Loucy (cell line): ENCODE measurements around the gene ILK.

ENCODE experiments used
- H2AFZ ChIP-seq: fragments of 200-600 bp; sonication (generic); 2 replicates; pipeline ENCODE4 v1.6.0; 2016; ENCODE audit warnings: antibody characterized with exemption, mild to moderate bottlenecking, low read length, moderate library complexity
- H3F3A ChIP-seq: fragments of 200-600 bp; 2 replicates; pipeline ENCODE4 v1.6.0; 2016; ENCODE audit warnings: antibody characterized with exemption, low read depth, mild to moderate bottlenecking
- H3K27me3 ChIP-seq: fragments of 200-600 bp; sonication (generic); 2 replicates; pipeline ENCODE4 v1.6.1; 2014; ENCODE audit warnings: low read length, mild to moderate bottlenecking; ENCODE audit not compliant: insufficient read depth, poor library complexity, severe bottlenecking
- H3K36me3 ChIP-seq: fragments of 200-600 bp; sonication (generic); 2 replicates; pipeline ENCODE4 v1.6.1; 2016; ENCODE audit warnings: low read length; ENCODE audit not compliant: insufficient read depth
- H3K4me1 ChIP-seq: fragments of 200-600 bp; sonication (generic); 2 replicates; pipeline ENCODE4 v1.5.1; 2014; ENCODE audit warnings: low read length, mild to moderate bottlenecking; ENCODE audit not compliant: insufficient read depth, poor library complexity, severe bottlenecking
- H3K4me2 ChIP-seq: fragments of 200-600 bp; sonication (generic); 2 replicates; pipeline ENCODE4 v1.6.0; 2014; ENCODE audit warnings: antibody characterized with exemption, low read length, low read depth, mild to moderate bottlenecking; ENCODE audit not compliant: poor library complexity, severe bottlenecking
- H3K4me3 ChIP-seq: fragments of 200-600 bp; sonication (generic); 2 replicates; pipeline ENCODE4 v1.5.1; 2014; ENCODE audit warnings: low read length, mild to moderate bottlenecking, mixed read lengths; ENCODE audit not compliant: poor library complexity, severe bottlenecking
- H3K79me2 ChIP-seq: fragments of 200-600 bp; sonication (generic); 2 replicates; pipeline ENCODE4 v1.6.1; 2014; ENCODE audit warnings: low read length; ENCODE audit not compliant: insufficient read depth
- H3K9ac ChIP-seq: fragments of 200-600 bp; sonication (generic); 2 replicates; pipeline ENCODE4 v1.6.0; 2014; ENCODE audit warnings: mild to moderate bottlenecking, low read depth, low read length, moderate library complexity; ENCODE audit not compliant: poor library complexity, severe bottlenecking
- H3K9me2 ChIP-seq: fragments of 200-600 bp; sonication (generic); replicated peaks from 2 replicates; pipeline ENCODE4 v1.6.1; 2016; ENCODE audit warnings: low read depth, low read length, mixed read lengths
- H3K9me3 ChIP-seq: fragments of 200-600 bp; sonication (generic); 2 replicates; pipeline ENCODE4 v1.6.1; 2014; ENCODE audit warnings: mild to moderate bottlenecking, antibody characterized with exemption, low read length, low read depth; ENCODE audit not compliant: insufficient read depth
- H4K20me1 ChIP-seq: fragments of 200-600 bp; sonication (generic); 2 replicates; pipeline ENCODE4 v1.6.0; 2014; ENCODE audit warnings: antibody characterized with exemption, low read length, mild to moderate bottlenecking; ENCODE audit not compliant: insufficient read depth, poor library complexity, severe bottlenecking
- EZH2phosphoT487 ChIP-seq: fragments of 200-600 bp; IDR thresholded peaks from 2 replicates; pipeline ENCODE4 v1.6.1; 2018; ENCODE audit warnings: antibody characterized with exemption, mild to moderate bottlenecking, moderate library complexity, borderline replicate concordance
- TF ChIP-seq, protein P1 (sequence below): fragments of 200-600 bp; sonication (generic); conservative IDR thresholded peaks from 2 replicates; pipeline ENCODE4 v1.5.1; 2014; ENCODE audit warnings: mild to moderate bottlenecking, antibody characterized with exemption, low read length

Gene ILK

DNA sequence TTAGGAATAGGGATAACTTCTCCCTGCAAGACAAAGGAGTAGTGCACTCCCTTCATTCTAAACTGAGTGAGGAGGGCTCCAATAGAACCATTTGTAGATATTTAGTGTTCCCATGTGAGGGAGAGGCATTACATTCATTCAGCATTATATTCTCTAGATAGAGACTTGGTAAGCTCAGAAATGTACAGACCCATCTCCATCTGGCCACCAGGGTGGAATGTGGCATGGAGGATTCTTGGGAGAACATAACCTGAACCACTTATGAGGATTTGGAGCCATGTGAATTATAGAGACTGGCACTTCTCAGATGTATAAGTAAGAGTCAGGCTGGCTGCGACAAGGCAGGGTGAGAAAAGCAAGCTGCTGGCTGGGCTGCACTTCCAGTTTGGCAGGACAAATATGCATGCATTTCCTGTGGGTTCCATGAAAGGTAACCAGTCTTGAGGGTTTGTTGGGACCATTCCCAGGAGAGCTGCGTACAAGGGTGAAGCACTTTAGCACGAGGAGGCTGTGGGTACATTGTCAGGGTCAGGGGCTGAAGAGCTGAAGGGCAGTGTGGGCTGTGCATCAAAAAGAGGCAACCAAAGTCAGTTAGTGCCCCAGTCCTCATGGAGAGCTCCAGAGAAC is 9.3 kb upstream of the ILK start:
- TF ChIP-seq, protein P1, sequence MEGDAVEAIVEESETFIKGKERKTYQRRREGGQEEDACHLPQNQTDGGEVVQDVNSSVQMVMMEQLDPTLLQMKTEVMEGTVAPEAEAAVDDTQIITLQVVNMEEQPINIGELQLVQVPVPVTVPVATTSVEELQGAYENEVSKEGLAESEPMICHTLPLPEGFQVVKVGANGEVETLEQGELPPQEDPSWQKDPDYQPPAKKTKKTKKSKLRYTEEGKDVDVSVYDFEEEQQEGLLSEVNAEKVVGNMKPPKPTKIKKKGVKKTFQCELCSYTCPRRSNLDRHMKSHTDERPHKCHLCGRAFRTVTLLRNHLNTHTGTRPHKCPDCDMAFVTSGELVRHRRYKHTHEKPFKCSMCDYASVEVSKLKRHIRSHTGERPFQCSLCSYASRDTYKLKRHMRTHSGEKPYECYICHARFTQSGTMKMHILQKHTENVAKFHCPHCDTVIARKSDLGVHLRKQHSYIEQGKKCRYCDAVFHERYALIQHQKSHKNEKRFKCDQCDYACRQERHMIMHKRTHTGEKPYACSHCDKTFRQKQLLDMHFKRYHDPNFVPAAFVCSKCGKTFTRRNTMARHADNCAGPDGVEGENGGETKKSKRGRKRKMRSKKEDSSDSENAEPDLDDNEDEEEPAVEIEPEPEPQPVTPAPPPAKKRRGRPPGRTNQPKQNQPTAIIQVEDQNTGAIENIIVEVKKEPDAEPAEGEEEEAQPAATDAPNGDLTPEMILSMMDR = no peak
- TF ChIP-seq EZH2phosphoT487 = no peak
- Histone ChIP-seq H3K4me3 (peak overlapping the region; percentile 7), H3K4me2 (peak overlapping the region; percentile 48), H3K79me2 (peaks cover 27% of the 10 kb centered on the region), H3K9ac (no peak overlapping the region), H3K36me3 (peaks cover 17% of the 10 kb centered on the region), H3K9me3 (no peaks in the 10 kb centered on the region), H4K20me1 (peaks cover 4% of the 10 kb centered on the region), H3K4me1 (peaks cover 34% of the 10 kb centered on the region), H3K9me2 (no peaks in the 10 kb centered on the region), H2AFZ (no peak overlapping the region), H3K27me3 (no peaks in the 10 kb centered on the region), H3F3A (no peaks in the 10 kb centered on the region)

DNA sequence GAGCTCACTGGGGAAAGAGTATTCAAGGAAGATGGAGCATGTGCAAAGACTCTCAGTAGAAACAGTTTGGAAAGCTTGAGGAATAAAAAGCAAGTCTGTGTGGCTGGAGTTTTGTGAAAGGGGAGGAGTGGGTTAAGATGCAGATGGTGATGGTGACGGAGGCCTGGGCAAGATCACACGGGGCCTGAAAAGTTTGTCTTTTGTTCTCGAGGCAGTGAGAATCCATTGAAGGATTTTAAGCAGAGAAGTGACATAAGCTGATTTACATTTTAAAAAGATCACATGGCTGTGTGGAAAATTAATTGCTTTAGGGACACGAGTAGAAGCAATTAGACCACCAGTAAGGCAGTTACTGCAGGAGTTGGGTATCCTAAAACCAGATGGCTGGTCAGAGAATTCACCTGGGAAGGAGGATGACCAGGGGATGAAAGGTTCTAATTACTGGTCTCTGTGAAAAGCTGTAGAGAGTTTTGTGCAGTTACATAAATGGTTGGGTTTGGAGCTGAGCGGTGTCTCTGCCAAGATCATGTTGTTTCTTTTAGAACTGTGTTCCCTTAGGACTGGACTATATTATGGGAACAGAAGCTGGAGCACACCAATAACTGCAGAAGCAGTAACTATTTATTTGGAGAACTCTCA is 7.2 kb upstream of the ILK start:
- Histone ChIP-seq H3K4me1 (peaks cover 55% of the 10 kb centered on the region), H3K4me3 (no peak overlapping the region), H3K36me3 (peaks cover 32% of the 10 kb centered on the region), H3K9ac (no peak overlapping the region), H3K9me3 (no peaks in the 10 kb centered on the region), H3F3A (no peaks in the 10 kb centered on the region), H3K4me2 (peak overlapping the region; percentile 24), H3K27me3 (no peaks in the 10 kb centered on the region), H3K79me2 (peaks cover 48% of the 10 kb centered on the region), H3K9me2 (no peaks in the 10 kb centered on the region), H2AFZ (no peak overlapping the region), H4K20me1 (peaks cover 14% of the 10 kb centered on the region)
- TF ChIP-seq, protein P1 = no peak
- no peak for TF ChIP-seq EZH2phosphoT487

DNA sequence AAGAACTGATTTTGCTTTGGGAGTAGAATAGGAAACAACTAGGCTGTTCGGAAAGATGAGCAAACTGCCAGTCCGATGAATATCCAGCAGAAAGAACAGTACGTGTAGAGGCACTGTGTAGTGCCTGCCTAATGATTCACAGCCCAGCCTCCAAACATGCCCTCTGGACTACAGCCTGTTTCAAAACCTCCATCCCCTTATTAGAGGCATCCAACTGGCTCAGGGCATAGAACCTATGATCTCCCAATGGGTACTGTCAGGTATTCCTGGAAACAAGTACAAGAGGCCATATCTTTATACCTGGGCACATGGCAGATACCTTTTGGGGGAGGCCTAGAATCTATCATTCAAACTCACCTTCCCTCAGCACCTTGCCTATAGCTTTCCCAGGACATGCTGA is 5.0 kb upstream of the ILK start:
- H2AFZ ChIP-seq = no peak overlapping the region
- H3K9me2 ChIP-seq = no peaks in the 10 kb centered on the region
- H4K20me1 ChIP-seq = peaks cover 35% of the 10 kb centered on the region
- H3K9ac ChIP-seq = no peak overlapping the region
- peaks cover 65% of the 10 kb centered on the region for H3K4me1 ChIP-seq
- no peaks in the 10 kb centered on the region for H3K27me3 ChIP-seq
- peaks cover 65% of the 10 kb centered on the region for H3K79me2 ChIP-seq
- H3K4me2 ChIP-seq = peak overlapping the region; percentile 97
- no peak overlapping the region for H3K4me3 ChIP-seq
- no peaks in the 10 kb centered on the region for H3F3A ChIP-seq
- H3K36me3 ChIP-seq = peaks cover 26% of the 10 kb centered on the region; the same call in 1 of the 2 replicates
- TF ChIP-seq, protein P1 = no peak
- TF ChIP-seq EZH2phosphoT487 = no peak
- no peaks in the 10 kb centered on the region for H3K9me3 ChIP-seq
